Subcutaneous adipose tissue (tissue), 4 donors: ENCODE measurements around the gene BCORL1. TPM values are rescaled to one million over a fixed set of nuclear protein-coding genes. Genes with fewer than 3 reads are reported as not detected.

Experiments used
- total RNA-seq, 4 donors: library from RNA; depleted of rRNA; stranded (reverse); fragments of >200 nt; gene quantifications; one replicate each; pipeline ENCODE4 v1.1.0, GENCODE V29; 2016
- TF ChIP-seq, protein P1 (sequence below): fragments of 450-650 bp; IDR thresholded peaks from one replicate; pipeline ENCODE4 v1.5.1; 2016; ENCODE audit warnings: low read depth, mild to moderate bottlenecking, control low read depth, antibody characterized with exemption, moderate library complexity

Gene BCORL1
- total RNA-seq, 4 donors from 2014 or later, result 4.1 to 13.9 (median 4.4) TPM

DNA sequence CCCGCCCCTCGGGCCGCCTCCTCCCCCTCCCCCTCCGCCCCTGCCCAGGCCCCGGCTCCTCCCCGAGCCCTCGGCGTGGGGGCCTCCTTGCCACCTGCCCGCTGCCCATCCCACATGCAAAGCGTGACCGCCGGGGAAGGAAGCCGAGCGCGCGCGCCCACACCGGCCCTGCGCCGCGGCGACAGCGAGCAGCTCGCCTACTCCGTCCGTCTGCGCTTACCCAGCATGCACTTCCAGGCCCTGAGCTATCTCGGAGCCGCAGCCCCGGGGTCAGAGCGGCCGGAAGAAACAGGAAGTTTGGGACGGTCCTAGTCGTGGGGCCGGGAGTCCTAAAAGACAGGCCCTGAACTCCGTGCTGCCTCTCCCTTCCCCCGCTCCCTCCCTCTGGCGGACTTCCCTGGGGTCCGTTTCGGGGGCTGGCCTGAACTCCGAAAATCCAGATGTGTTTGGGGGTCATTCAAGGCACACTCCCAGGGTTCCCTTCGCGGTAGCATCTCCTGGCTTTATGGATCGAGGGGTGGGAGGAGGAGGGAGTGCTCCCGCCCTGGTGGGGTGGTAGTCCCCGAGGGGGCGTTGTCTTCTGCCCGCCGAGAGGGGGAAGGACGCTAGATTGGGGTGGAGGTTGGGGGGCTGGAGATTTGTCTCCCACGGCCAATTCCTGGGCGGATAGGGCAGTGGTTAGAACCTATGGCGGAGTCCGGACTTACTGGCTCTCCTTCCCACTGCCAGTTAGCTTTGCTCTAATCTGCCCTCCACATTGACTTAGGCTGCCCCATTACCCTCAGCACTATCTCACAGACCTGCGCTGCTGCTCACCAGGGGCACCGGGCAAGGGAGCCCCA is 25.0 kb upstream of the BCORL1 start:
- TF ChIP-seq, protein P1, sequence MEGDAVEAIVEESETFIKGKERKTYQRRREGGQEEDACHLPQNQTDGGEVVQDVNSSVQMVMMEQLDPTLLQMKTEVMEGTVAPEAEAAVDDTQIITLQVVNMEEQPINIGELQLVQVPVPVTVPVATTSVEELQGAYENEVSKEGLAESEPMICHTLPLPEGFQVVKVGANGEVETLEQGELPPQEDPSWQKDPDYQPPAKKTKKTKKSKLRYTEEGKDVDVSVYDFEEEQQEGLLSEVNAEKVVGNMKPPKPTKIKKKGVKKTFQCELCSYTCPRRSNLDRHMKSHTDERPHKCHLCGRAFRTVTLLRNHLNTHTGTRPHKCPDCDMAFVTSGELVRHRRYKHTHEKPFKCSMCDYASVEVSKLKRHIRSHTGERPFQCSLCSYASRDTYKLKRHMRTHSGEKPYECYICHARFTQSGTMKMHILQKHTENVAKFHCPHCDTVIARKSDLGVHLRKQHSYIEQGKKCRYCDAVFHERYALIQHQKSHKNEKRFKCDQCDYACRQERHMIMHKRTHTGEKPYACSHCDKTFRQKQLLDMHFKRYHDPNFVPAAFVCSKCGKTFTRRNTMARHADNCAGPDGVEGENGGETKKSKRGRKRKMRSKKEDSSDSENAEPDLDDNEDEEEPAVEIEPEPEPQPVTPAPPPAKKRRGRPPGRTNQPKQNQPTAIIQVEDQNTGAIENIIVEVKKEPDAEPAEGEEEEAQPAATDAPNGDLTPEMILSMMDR, result no peak

DNA sequence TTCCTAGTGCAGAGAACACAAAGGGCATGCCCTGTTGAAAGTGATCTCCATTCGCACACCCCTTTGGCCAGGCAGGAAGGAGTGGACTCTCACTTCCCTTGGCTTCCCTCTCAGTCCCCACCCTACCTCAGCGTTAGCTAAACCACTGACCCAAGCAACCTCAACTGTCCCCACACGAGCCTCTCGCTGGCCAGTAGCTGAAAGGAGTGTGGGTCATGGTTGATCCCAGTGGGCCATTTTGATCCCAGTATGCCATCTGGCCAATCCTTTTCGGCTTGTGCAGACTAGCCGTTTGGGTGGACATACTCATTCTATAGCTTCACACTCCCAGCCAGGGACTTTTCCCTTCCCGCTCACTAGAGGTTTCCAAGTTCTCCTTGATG is 24.4 kb upstream of the BCORL1 start:
- TF ChIP-seq, protein P1, result no peak

DNA sequence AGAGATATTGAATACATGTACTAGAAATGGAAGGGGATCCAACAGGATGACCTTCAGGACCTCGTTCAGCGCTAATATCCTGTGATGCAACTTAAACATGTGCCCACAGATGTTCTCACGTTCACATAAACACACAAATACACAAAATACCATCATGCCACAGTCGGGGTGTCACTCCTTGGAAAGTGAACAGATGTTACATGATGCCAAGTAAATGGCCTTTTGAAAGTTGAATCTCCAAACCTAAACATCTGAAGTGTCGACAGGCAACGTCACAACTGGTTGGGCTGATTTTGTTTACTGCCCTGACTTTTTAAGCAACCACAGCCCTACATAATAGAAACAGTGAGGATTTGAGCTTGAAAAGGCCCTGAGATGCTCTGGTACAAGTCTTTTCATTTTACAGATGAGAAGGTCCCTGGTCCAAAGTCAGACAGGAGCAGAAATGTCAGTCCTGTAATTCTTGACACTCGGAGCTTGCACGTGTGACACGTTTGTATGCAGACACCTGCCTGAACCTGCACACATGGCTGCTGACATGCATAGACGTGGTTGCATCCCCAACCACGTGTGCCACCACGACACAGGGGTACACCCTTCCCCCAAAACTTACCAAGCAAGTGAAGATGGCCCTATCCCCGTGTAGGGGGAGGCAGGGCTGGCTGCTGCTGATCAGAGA is 23.5 kb upstream of the BCORL1 start:
- TF ChIP-seq, protein P1, result no peak

DNA sequence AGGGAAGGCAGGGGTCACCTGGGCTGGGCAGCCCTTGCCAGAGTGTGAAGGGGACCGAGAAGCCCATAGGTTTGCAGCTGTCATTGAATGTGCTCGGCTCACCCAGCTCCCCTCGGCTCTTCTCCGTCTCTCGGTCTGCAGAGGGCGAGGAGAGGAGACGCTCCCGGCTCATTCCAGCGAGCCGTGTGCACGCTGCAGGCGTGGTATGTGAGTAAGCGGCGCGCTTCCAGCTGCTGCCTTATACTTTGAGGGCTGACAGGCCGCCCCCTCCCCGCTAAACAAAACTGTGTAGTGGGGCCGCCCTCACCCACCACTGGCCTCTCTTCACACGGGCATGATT is 23.0 kb upstream of the BCORL1 start:
- TF ChIP-seq, protein P1, result no peak

DNA sequence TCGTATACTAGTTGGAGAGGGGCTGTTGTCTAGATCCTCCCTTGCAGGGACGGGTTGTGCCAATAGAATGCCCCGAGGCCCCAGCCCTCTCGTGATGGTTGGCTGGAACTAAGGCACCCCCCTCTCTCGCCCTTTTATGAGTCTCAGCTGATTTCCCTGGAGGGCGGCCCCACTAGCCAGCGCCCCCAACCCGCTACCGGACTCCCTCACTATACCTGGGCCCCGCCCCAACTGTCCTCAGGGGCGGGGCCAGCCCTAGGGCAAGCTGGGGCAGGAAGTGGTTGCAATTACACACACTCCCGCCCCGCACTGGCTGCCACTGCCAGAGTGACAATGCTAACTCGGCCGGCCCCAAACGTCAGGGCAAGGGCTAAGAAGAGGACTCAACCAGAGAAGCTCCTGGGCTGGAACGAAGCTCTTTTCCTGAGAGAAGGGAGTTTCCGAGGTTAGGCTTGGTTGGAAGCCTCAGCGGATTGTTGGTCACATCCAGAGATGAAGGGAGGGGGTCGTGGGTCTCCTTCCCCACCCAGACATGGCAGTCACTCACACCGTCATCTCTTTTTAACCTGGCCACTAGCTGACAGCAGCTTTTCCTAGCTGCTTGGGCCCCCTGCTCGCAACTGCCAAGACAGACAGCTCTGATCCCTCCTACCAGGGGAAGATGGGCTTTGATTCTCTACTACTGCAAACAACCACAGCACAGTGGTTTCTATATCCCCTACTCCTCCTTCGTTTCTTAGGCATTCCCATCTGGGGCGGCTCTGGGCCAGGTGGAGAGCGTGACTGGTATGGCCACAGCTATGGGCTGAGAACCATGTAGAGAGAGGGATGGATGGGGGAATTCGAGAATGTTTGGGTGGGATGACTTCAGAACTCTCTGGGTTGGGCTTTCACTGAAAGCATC is 21.0 kb upstream of the BCORL1 start:
- TF ChIP-seq, protein P1, result no peak

DNA sequence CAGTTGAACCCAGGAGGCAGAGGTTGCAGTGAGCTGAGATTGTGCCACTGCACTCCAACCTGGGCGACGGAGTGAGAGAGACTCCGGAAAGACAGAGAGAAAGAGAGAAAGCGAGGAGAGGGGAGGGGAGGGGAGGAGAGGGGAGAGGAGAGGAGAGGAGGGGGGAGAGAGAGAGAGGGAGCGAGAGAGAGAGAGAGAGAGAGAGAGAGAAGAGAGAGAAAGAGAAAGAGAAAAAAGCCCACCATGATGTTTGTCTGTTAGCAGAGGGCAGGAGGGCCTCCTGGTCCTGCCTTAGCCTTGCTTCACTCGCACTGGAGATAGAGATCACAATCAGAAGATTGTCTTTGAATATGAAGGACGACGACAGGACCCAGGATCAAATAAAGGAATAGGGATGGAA is 18.7 kb upstream of the BCORL1 start:
- TF ChIP-seq, protein P1, result no peak

DNA sequence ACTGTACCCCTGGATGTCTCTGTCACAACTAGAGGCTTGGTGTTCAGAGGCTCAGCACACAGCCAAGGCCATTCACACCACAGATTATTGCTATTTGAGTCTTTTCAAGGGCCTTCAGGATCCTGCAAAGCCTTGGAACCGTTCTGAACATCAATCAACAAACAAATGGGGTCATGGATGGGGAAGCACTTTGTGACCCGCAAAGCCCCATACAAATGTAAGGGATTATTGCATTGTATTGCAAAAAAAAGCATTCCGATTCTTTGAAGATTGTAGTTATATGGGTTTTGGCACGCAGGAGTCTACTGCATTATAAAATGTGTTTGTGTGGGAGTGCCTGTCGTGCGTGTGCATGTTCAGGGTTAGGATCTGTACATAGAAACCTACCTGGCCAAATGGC is 17.3 kb upstream of the BCORL1 start:
- TF ChIP-seq, protein P1, result no peak
